GM11168 (cell line): ENCODE measurements around the gene CFAP92.
"Not testable (repeated sequence)": the region's sequence is repeated elsewhere in the genome, so short reads cannot be mapped to it uniquely, and the experiment has no call there.

Source experiments
- in situ Hi-C: fragments of 300-500 bp; cut with MboI; formaldehyde crosslinking; loops from one replicate; pipeline ENCODE4 v1.12.0; 2022; ENCODE audit warnings: low sequenced_read_pairs; ENCODE audit not compliant: unreplicated experiment

Gene CFAP92

DNA sequence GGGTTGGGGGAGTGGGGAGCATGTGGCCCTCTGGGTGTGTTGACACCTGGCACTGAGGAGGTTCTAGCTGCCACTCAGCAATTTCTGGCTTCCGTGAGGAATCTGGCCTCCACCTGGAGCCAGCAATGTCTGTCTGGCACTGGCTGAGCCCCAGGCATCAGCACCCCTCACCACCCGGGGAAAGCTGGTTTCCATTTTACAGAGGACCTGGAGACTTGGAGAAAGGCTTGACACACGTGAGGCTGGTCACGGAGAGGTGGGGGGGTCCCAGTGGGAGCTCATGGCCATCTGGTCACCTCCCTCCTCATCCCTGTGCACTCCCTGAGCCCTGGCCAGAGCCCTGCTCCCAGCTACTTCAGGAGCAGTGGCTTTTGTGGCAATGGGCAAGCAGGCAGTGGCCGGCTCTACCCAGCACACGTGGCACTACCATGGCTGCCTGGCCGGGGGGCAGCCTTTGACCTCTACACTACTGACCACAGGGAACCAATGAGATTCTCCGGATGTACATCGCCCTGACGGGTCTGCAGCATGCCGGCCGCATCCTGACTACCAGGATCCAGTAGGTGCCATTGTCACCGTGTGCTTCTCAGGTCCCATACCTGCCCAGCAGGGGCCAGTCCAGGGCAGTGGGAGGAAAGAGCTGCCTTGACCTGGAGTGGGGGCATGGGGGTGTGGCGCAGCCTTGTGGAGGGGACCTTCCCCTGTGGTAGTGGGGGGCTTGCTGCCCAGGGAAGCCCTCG, 86.0 kb downstream of the CFAP92 start:
- in situ Hi-C loops: no loop called here

DNA sequence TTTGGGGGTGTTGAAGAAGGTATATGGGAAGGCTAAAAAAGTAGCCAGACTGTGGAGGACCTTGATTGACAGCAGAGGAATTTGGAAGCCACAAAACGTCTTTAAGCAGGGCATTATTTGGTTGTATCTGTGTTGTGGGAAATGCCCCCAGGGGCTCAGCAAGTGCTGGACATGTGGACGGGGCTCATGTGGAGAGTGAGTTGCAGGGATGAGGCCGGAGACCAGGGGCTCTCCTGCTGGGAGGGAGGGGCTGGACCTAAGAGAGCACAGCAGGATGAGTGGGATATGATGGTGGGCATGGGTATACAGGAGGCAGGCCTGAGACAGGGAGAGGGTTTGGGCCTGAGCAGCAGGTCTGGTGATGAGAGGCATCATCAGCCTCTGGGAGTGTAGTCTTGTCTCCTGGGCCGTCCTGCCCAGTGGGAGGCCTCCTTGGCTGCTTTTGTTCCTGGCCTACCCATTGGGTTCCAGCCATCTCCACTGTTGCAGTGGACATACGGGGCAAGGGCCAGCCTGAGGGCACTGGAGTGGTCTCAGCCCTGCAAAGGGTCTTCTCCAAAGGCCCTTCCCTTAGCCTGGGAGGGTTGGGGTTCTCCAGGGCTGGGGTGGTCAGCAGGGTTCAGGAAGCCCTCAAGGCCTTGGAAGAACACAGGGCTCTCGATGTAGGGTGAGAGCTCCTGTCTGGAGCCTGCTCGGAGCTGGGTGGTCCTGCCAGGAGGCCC, 86.9 kb downstream of the CFAP92 start:
- in situ Hi-C loops: no loop called here

- in situ Hi-C loops: no loop called here
Observed at GRCh38 chr3:128906031-128906803, 87.7 kb downstream of the CFAP92 start.

- in situ Hi-C loops: no loop called here
Observed at GRCh38 chr3:128903501-128903900, 90.4 kb downstream of the CFAP92 start.

GRCh38 chr3:128902426-128902825, 91.5 kb downstream of the CFAP92 start:
- in situ Hi-C loops: no loop called here

DNA sequence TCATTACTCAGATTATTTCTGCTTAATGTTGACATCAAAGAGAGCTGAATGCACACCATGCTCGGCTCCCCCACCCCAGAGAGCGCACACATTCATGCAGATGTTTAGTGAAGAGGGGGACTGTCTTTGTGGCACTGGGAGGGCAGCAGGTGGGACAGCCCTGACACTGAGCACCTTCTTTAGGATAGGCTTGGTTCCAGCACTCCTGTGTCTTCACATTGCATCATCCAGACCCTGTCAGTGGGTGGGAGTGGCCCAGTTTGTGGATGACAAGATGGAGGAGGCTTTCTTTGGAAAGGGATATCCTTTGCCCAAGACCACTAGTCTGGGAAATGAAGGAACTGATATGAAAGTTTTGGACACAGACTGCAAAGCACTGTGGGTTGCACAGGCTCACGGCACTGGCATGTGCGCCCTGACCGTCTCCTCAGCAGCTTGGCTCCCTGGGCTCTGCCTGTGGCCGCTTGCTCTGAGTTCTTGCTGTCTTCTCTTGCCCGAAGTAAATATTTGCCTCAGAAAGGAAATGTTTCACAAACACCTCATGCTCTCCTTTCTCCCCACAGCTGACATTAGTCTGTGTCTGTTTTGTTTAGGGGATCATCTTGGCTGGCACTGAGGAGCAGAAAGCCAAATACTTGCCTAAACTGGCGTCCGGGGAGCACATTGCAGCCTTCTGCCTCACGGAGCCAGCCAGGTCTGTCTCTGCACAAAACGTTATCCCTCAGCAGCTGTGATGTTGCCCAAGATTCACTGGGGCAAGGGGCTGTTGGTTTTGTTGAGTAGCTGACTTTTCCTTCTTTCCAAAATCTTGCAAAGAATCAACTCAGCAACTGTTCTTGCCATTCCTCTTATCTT, 97.8 kb downstream of the CFAP92 start:
- in situ Hi-C loops: no loop called here

- in situ Hi-C loops: no loop called here
Observed at GRCh38 chr3:128889139-128889894, 104.6 kb downstream of the CFAP92 start.

- in situ Hi-C loops: no loop called here
Observed at GRCh38 chr3:128884992-128885391, 108.9 kb downstream of the CFAP92 start.

DNA sequence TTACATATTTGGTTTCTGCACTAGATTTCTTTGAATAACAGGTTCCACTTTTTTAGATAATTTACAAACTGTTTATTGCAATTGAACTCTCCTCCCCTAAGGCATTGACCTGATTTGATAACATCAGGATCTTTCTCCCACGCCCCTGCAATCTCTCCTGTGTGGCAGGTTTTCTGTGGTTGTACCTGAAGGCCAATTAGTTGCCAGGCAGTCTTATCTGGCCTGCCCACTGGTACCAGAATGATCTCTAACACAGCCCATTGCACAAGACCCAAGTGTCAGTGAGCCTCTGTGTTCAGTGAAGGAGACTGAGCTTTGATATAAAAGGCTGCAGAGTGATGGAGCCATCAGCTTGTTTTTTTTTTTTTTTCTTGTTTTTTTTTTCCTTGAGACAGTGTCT, 111.2 kb downstream of the CFAP92 start:
- in situ Hi-C loops: no loop called here

- in situ Hi-C loops: no loop called here
Observed at GRCh38 chr3:128881576-128881975, 112.3 kb downstream of the CFAP92 start.

- in situ Hi-C loops: not testable (repeated sequence)
Observed at GRCh38 chr3:128880455-128880854, 113.4 kb downstream of the CFAP92 start.

DNA sequence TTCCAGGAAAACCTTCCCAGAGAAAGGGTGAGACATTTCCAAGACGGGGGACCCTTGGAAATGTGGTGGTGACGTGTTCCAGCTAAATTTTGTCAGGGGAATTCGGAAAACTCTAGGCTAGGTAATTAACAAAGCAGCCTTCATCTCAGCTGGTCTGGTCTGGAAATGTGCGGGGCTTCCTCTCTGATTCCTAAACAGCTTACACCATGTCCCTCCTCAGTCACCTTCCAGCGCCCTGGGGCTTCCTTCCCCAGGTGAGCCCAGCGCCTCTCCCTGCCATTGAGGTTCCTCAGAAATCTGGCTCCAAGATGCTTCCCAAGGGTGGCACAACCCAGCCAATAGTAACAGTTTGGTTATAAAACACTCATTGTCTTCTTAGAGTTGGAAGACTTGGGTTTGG, 113.9 kb downstream of the CFAP92 start:
- in situ Hi-C loops: no loop called here

DNA sequence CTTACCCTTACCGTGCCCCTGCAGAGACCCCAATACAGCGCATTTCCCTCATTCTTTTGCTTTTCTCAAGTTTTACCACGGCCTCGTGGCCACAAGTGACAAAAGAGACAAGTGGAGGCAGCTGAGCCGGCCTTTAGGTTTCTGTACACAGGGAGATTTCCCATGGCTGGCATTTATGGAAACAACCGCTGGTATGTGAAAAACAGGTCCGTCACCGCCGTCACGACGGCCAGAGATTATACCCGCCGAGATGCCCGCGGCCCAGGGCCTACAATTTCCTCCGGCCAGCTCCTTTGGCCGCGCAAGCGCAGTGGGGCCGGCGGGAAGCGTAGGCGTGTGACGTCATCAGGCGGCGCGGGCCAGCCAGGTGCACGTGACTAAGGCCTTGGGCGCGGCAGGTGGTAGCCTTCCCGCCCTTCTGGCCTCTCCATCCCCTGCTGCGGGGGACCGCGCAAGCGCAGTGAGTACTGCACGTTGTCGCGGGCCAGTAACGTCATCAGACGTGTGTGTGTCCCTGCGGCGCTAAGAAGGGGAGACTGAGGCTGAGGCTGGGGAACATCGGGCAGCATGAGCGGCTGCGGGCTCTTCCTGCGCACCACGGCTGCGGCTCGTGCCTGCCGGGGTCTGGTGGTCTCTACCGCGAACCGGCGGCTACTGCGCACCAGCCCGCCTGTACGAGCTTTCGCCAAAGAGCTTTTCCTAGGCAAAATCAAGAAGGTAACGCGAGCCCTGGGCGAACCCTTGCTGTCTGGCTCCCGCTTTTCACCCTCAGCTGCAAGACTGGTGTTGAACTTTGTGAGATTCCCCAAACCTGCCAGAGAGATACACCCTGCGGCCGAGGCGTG, 114.5 kb downstream of the CFAP92 start, which contains the start of gene ACAD9:
TSS of gene ACAD9 (plus strand) at position 496 of the 845 bp plus-strand sequence. CDS start at position 568, 72 bp downstream.
- in situ Hi-C loops: no loop called here

GRCh38 chr3:128878556-128879124, 115.2 kb downstream of the CFAP92 start:
- in situ Hi-C loops: no loop called here

DNA sequence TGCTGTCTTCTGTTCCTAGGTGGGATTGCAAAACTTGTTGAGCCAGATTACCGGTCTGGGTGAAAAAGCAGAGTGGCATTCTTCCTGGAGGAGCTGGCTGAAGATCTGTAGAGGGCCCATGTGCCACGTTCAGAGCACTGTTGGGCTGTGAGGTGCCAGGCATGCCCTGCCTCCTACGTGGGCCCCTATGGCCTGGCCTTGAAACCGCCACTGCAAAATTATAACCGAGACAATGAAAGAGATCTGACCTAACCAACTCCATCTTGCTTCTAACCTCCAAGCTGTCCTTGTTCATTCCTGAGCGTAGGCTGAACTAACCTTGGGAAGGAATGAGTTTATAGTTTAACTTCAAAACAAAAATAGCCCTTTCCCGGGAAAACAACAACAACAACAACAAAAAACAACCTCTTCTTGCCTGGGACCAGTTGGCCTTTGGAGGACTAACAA, 115.8 kb downstream of the CFAP92 start:
- in situ Hi-C loops: no loop called here

- in situ Hi-C loops: no loop called here
Observed at GRCh38 chr3:128875556-128876120, 118.2 kb downstream of the CFAP92 start.

DNA sequence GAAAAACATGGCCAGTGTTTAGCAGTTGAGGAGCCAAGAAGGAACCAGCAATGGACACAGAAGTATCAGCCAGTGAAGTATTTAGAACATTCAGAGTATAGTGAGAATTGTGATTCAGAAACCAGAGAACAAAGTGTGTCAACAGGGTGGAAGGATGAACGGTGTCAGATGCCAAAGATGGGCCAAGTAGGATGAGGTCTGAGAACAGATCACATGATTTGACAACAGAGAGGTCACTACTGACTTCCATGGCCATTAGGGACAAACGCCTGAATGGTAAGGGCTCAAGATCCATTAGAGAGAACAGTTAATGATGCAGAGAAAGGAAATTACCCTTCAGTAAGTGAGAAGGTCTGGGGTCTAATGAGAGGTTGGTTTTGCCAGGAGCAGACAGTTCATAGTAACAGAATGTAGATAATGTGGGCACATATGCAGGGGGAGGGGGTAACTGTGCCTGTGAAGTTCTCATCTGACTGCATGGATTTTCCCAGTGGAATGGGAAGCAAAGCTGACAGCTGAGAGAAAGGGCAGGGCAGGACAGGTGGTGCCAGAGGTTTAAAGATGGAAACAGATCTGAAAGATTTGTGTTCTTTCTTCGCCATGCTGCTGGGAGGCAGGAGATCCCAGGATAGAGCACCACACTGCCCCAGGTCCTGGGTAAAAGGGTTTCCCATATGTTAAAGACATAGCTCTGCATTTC, 119.2 kb downstream of the CFAP92 start:
- in situ Hi-C loops: no loop called here
